ENCODE results near the gene NFIA.

The NFIA gene

GRCh38 chr1:61322769-61323168 is 240.4 kb downstream of the NFIA start:
- no peak for DNase-seq (ENCODE audit: low read depth in 2 of 2, low spot score in 1 of 2)

GRCh38 chr1:61323681-61324328 is 241.4 kb downstream of the NFIA start:
- no peak for DNase-seq (ENCODE audit: low read depth in 2 of 2, low spot score in 1 of 2)

- DNase-seq (ENCODE audit: low read depth in 2 of 2, low spot score in 1 of 2) = no peak
These were observed 244.4 kb downstream of the NFIA start for GRCh38 chr1:61326713-61327112.

- DNase-seq (ENCODE audit: low read depth in 2 of 2, low spot score in 1 of 2) = no peak
These were observed 245.1 kb downstream of the NFIA start for GRCh38 chr1:61327436-61327835.

- no peak for DNase-seq (ENCODE audit: low read depth in 2 of 2, low spot score in 1 of 2)
These were observed 247.2 kb downstream of the NFIA start for GRCh38 chr1:61329556-61329955.

- DNase-seq (ENCODE audit: low read depth in 2 of 2, low spot score in 1 of 2) = no peak
These were observed 247.7 kb downstream of the NFIA start for GRCh38 chr1:61330018-61330417.

- no peak for DNase-seq (ENCODE audit: low read depth in 2 of 2, low spot score in 1 of 2)
These were observed 248.2 kb downstream of the NFIA start for GRCh38 chr1:61330571-61330970.

- no peak for DNase-seq (ENCODE audit: low read depth in 2 of 2, low spot score in 1 of 2)
These were observed 249.9 kb downstream of the NFIA start for GRCh38 chr1:61332196-61332753.

GRCh38 chr1:61332796-61333195 is 250.4 kb downstream of the NFIA start:
- DNase-seq (ENCODE audit: low read depth in 2 of 2, low spot score in 1 of 2) = no peak

- no peak for DNase-seq (ENCODE audit: low read depth in 2 of 2, low spot score in 1 of 2)
These were observed 252.6 kb downstream of the NFIA start for GRCh38 chr1:61334718-61335589.

- no peak for DNase-seq (ENCODE audit: low read depth in 2 of 2, low spot score in 1 of 2)
These were observed 254.7 kb downstream of the NFIA start for GRCh38 chr1:61337037-61337436.

GRCh38 chr1:61337441-61337951 is 255.1 kb downstream of the NFIA start:
- DNase-seq (ENCODE audit: low read depth in 2 of 2, low spot score in 1 of 2) = no peak

- no peak for DNase-seq (ENCODE audit: low read depth in 2 of 2, low spot score in 1 of 2)
These were observed 255.9 kb downstream of the NFIA start for GRCh38 chr1:61337981-61338848.

- DNase-seq (ENCODE audit: low read depth in 2 of 2, low spot score in 1 of 2) = no peak
These were observed 256.5 kb downstream of the NFIA start for GRCh38 chr1:61338899-61339298.

GRCh38 chr1:61341426-61341825 is 259.1 kb downstream of the NFIA start:
- no peak for DNase-seq (ENCODE audit: low read depth in 2 of 2, low spot score in 1 of 2)

GRCh38 chr1:61343734-61344420 is 261.5 kb downstream of the NFIA start:
- DNase-seq (ENCODE audit: low read depth in 2 of 2, low spot score in 1 of 2) = no peak

GRCh38 chr1:61344696-61345095 is 262.3 kb downstream of the NFIA start:
- DNase-seq (ENCODE audit: low read depth in 2 of 2, low spot score in 1 of 2) = no peak

GRCh38 chr1:61348025-61348665 is 265.8 kb downstream of the NFIA start:
- DNase-seq (ENCODE audit: low read depth in 2 of 2, low spot score in 1 of 2) = no peak

GRCh38 chr1:61352845-61353435 is 270.6 kb downstream of the NFIA start:
- DNase-seq (ENCODE audit: low read depth in 2 of 2, low spot score in 1 of 2) = no peak

Data from stimulated activated CD8-positive, alpha-beta memory T cell treated with anti-CD3 and anti-CD28 coated beads, Interleukin-4, amount 100 ng/mL, for 1 hour (primary cell).